ENCODE results near the gene CD99. TPM values are rescaled to one million over a fixed set of nuclear protein-coding genes. Genes with fewer than 3 reads are reported as not detected.

The CD99 gene
- total and polyA plus RNA-seq, 2 of the 13 experiments (the other 11 are each of a cell fraction or from before 2014, with no cell fraction given), result 78.8 to 111 TPM

GRCh38 chrX:2698604-2699003, 7.5 kb downstream of the CD99 start (continued):
- no peak for TF ChIP-seq DRAP1 (CRISPR knock-in tag; IDR thresholded peaks at IDR 0.05)
- no peak for TF ChIP-seq ZNF562 (CRISPR knock-in tag; IDR thresholded peaks at IDR 0.05; ENCODE audit: borderline replicate concordance)
- no peak for TF ChIP-seq HDAC1 (CRISPR knock-in tag; IDR thresholded peaks at IDR 0.05)
- no peak for TF ChIP-seq ETS1 (CRISPR knock-in tag; IDR thresholded peaks at IDR 0.05)

- Histone ChIP-seq H3K4me3 (replicated peaks in 1 of 3; ENCODE audit: insufficient read depth in 1 of 3, low read depth in 2 of 3, low read length in 3 of 3) (no peak overlapping the region), H3K4me1 (ENCODE audit: insufficient read depth, low read length) (peaks cover 12% of the 10 kb centered on the region), H3K27me3 (ENCODE audit: control insufficient read depth in 1 of 2, insufficient read depth in 2 of 2, low read length in 2 of 2) (no peaks in the 10 kb centered on the region), H3K4me2 (ENCODE audit: low read depth, low read length) (no peak overlapping the region), H4K20me1 (ENCODE audit: insufficient read depth, low read length) (0 out of 2 replicates have a peak, but pooled peaks cover 4% of the 10 kb centered on the region), H3K9me3 (ENCODE audit: low read length) (no peaks in the 10 kb centered on the region), H3K9ac (ENCODE audit: insufficient read depth, low read depth, low read length) (no peak overlapping the region), H2AFZ (ENCODE audit: low read length) (no peak overlapping the region), H3K36me3 (replicated peaks in 1 of 2; ENCODE audit: control insufficient read depth in 1 of 2, insufficient read depth in 2 of 2, low read length in 2 of 2) (peaks cover 5 to 18% of the 10 kb centered on the region in 2 experiments; a peak in 2 of 5 replicates), H3K79me2 (ENCODE audit: insufficient read depth, low read length) (peaks cover 94% of the 10 kb centered on the region), H3K27ac (ENCODE audit: extremely low read length, insufficient read depth, low read length) (no peak overlapping the region)
- BruUV-seq (replicated peaks), result no TSS peak
- intact Hi-C loops (cut with micrococcal nuclease; ENCODE audit: unreplicated experiment), result loop anchor here (10.0 kb wide), 1 partner anchor 65 kb away; no protein-coding TSS in a partner anchor
- DNase-seq (ENCODE audit: low spot score) (no peak), ATAC-seq (no peak), FAIRE-seq (no peak)
- POLR2A ChIA-PET, result no interaction called here
- WGBS (ENCODE audit: low lambda C conversion rate), result 100% methylated on average over 4 of the region's 4 CpGs
- CTCF ChIA-PET (ENCODE audit: low intra/inter-chr PET ratio, low total read pairs), result no interaction called here
- in situ Hi-C loops (cut with HindIII; ENCODE audit: extremely low pct_ligation_motif_present, low pct_unique_long_range_greater_than_20kb), result no loop called here
- TF ChIP-seq THAP7 (CRISPR knock-in tag; IDR thresholded peaks at IDR 0.05) (no peak), ZNF484 (CRISPR knock-in tag; IDR thresholded peaks at IDR 0.05; ENCODE audit: borderline replicate concordance, low read depth) (no peak), ZBED4 (CRISPR knock-in tag; IDR thresholded peaks at IDR 0.05; ENCODE audit: borderline replicate concordance) (no peak), CSRNP1 (CRISPR knock-in tag; IDR thresholded peaks at IDR 0.05) (no peak), POGZ (CRISPR knock-in tag; IDR thresholded peaks at IDR 0.05) (no peak), ZNF382 (CRISPR knock-in tag; IDR thresholded peaks at IDR 0.05; ENCODE audit: borderline replicate concordance) (no peak), NBN (conservative IDR thresholded peaks at IDR 0.05) (no peak), ZC3H4 (CRISPR knock-in tag; IDR thresholded peaks at IDR 0.05; ENCODE audit: borderline replicate concordance) (no peak), ZNF775 (CRISPR knock-in tag; IDR thresholded peaks at IDR 0.05; ENCODE audit: borderline replicate concordance) (no peak)
Measured at GRCh38 chrX:2699959-2700358, 8.9 kb downstream of the CD99 start.

Data from HepG2 (cell line).